Mesenteric fat pad (tissue), 1 donor: ENCODE data around the gene DTNBP1. TPM values are rescaled to one million over a fixed set of nuclear protein-coding genes. Genes with fewer than 3 reads are reported as not detected.

Experiments
- DNase-seq: peaks from one replicate; pipeline ENCODE4 v3.0.0-alpha.2; 2020; ENCODE audit warnings: low spot score
- total RNA-seq: library from RNA; stranded (reverse); fragmentation: NEBNext Ultra II Directional; extraction: Animal tissue kit (Norgen Biotek cat#: 25700); gene quantifications from one replicate; pipeline ENCODE4 v1.2.1, GENCODE V29; 2021
- donor health status: DM: yes; HTN: yes; CAD: no.

The DTNBP1 gene
- total RNA-seq, 1 donor from 2014 or later, result 21.9 TPM

GRCh38 chr6:15626160-15626559 lies 36.7 kb downstream of the DTNBP1 start:
- DNase-seq, result no peak

GRCh38 chr6:15623276-15624116 lies 39.3 kb downstream of the DTNBP1 start:
- no peak for DNase-seq

GRCh38 chr6:15622045-15622740 lies 40.6 kb downstream of the DTNBP1 start:
- DNase-seq, result no peak

- DNase-seq, result no peak
Measured at GRCh38 chr6:15621203-15622044, 41.4 kb downstream of the DTNBP1 start.

- DNase-seq, result no peak
Measured at GRCh38 chr6:15620611-15621010, 42.2 kb downstream of the DTNBP1 start.

- DNase-seq, result no peak
Measured at GRCh38 chr6:15619330-15619729, 43.5 kb downstream of the DTNBP1 start.

GRCh38 chr6:15618685-15619084 lies 44.1 kb downstream of the DTNBP1 start:
- DNase-seq, result no peak

GRCh38 chr6:15616261-15616660 lies 46.6 kb downstream of the DTNBP1 start:
- no peak for DNase-seq

- no peak for DNase-seq
Measured at GRCh38 chr6:15615802-15616201, 47.0 kb downstream of the DTNBP1 start.

GRCh38 chr6:15614277-15614676 lies 48.6 kb downstream of the DTNBP1 start:
- DNase-seq, result no peak

- no peak for DNase-seq
Measured at GRCh38 chr6:15608396-15608795, 54.4 kb downstream of the DTNBP1 start.

GRCh38 chr6:15607603-15608002 lies 55.2 kb downstream of the DTNBP1 start:
- DNase-seq, result no peak

- no peak for DNase-seq
Measured at GRCh38 chr6:15606347-15606746, 56.5 kb downstream of the DTNBP1 start.

- DNase-seq, result no peak
Measured at GRCh38 chr6:15604843-15605242, 58.0 kb downstream of the DTNBP1 start.

- no peak for DNase-seq
Measured at GRCh38 chr6:15602154-15602553, 60.7 kb downstream of the DTNBP1 start.

GRCh38 chr6:15598273-15598798 lies 64.5 kb downstream of the DTNBP1 start:
- DNase-seq, result no peak

- DNase-seq, result no peak
Measured at GRCh38 chr6:15596186-15596896, 66.5 kb downstream of the DTNBP1 start.

- DNase-seq, result no peak
Measured at GRCh38 chr6:15595461-15596173, 67.2 kb downstream of the DTNBP1 start.

GRCh38 chr6:15594512-15595259 lies 68.1 kb downstream of the DTNBP1 start:
- DNase-seq, result no peak
